ENCODE measurements around the gene SPX. TPM values are rescaled to one million over a fixed set of nuclear protein-coding genes. Genes with fewer than 3 reads are reported as not detected.

SPX gene
- total RNA-seq, 1 donor from 2014 or later: 4.0 TPM

GRCh38 chr12:21502872-21503271 is 23.2 kb upstream of the SPX start:
- Mint-ChIP-seq H3K27ac (no peak overlapping the region), H3K4me1 (peaks cover 17% of the 10 kb centered on the region), H3K36me3 (peaks cover 3% of the 10 kb centered on the region), H3K27me3 (ENCODE audit: insufficient read depth, low read depth) (no peaks in the 10 kb centered on the region), H3K4me3 (no peak overlapping the region), H3K9me3 (no peaks in the 10 kb centered on the region)
- no peak for TF ChIP-seq CTCF (IDR thresholded peaks at IDR 0.05)
- TF ChIP-seq EZH2phosphoT487 (IDR thresholded peaks at IDR 0.05): no peak
- TF ChIP-seq EZH2 (IDR thresholded peaks at IDR 0.05): no peak
- Histone ChIP-seq H3K4me3 (peak overlapping the region; percentile 77), H3K27me3 (no peaks in the 10 kb centered on the region), H3K36me3 (peaks cover 4% of the 10 kb centered on the region), H3K4me2 (peak overlapping the region; percentile 99), H2AFZ (replicated peaks) (no peak overlapping the region), H4K20me1 (ENCODE audit: low read depth) (peaks cover 24% of the 10 kb centered on the region), H3K79me2 (ENCODE audit: low read depth) (peaks cover 83% of the 10 kb centered on the region), H3K9ac (peak overlapping the region; percentile 88), H3F3A (ENCODE audit: low read depth) (peaks cover 11% of the 10 kb centered on the region), H3K4me1 (peaks cover 25% of the 10 kb centered on the region), H3K9me3 (ENCODE audit: low read depth) (no peaks in the 10 kb centered on the region), H3K27ac (no peak overlapping the region)
- no peak for DNase-seq (ENCODE audit: low spot score)

- H3F3A ChIP-seq (ENCODE audit: low read depth): peaks cover 5% of the 10 kb centered on the region
- H3K4me3 Mint-ChIP-seq: no peak overlapping the region
- H3K4me3 ChIP-seq: no peak overlapping the region
- H3K9me3 ChIP-seq (ENCODE audit: low read depth): no peaks in the 10 kb centered on the region
- H3K27me3 ChIP-seq: no peaks in the 10 kb centered on the region
- H3K27ac ChIP-seq: no peak overlapping the region
- H3K4me2 ChIP-seq: no peak overlapping the region
- H3K27me3 Mint-ChIP-seq (ENCODE audit: insufficient read depth, low read depth): no peaks in the 10 kb centered on the region
- no peak overlapping the region for H3K27ac Mint-ChIP-seq
- H4K20me1 ChIP-seq (ENCODE audit: low read depth): peaks cover 24% of the 10 kb centered on the region
- H3K9me3 Mint-ChIP-seq: no peaks in the 10 kb centered on the region
- DNase-seq (ENCODE audit: low spot score): no peak
- no peak for TF ChIP-seq EZH2phosphoT487 (IDR thresholded peaks at IDR 0.05)
- no peak for TF ChIP-seq EZH2 (IDR thresholded peaks at IDR 0.05)
- no peak for TF ChIP-seq CTCF (IDR thresholded peaks at IDR 0.05)
- H3K4me1 Mint-ChIP-seq: peaks cover 12% of the 10 kb centered on the region
- peaks cover 67% of the 10 kb centered on the region for H3K79me2 ChIP-seq (ENCODE audit: low read depth)
- H3K36me3 ChIP-seq: no peaks in the 10 kb centered on the region
- H3K4me1 ChIP-seq: peaks cover 10% of the 10 kb centered on the region
- no peak overlapping the region for H2AFZ ChIP-seq (replicated peaks)
- H3K36me3 Mint-ChIP-seq: peaks cover 6% of the 10 kb centered on the region
- no peak overlapping the region for H3K9ac ChIP-seq
These were observed 20.2 kb upstream of the SPX start for GRCh38 chr12:21505888-21506287.

- Mint-ChIP-seq H3K4me3 (no peak overlapping the region), H3K27ac (no peak overlapping the region), H3K9me3 (no peaks in the 10 kb centered on the region), H3K27me3 (ENCODE audit: insufficient read depth, low read depth) (no peaks in the 10 kb centered on the region), H3K4me1 (peaks cover 7% of the 10 kb centered on the region), H3K36me3 (peaks cover 6% of the 10 kb centered on the region)
- H3K27ac ChIP-seq: no peak overlapping the region
- H3K4me2 ChIP-seq: no peak overlapping the region
- H3K27me3 ChIP-seq: no peaks in the 10 kb centered on the region
- no peaks in the 10 kb centered on the region for H3F3A ChIP-seq (ENCODE audit: low read depth)
- peaks cover 56% of the 10 kb centered on the region for H3K79me2 ChIP-seq (ENCODE audit: low read depth)
- no peaks in the 10 kb centered on the region for H3K9me3 ChIP-seq (ENCODE audit: low read depth)
- H3K4me3 ChIP-seq: no peak overlapping the region
- H3K4me1 ChIP-seq: peaks cover 6% of the 10 kb centered on the region
- no peak for TF ChIP-seq EZH2phosphoT487 (IDR thresholded peaks at IDR 0.05)
- TF ChIP-seq CTCF (IDR thresholded peaks at IDR 0.05): no peak
- TF ChIP-seq EZH2 (IDR thresholded peaks at IDR 0.05): no peak
- no peak for DNase-seq (ENCODE audit: low spot score)
- H2AFZ ChIP-seq (replicated peaks): no peak overlapping the region
- no peaks in the 10 kb centered on the region for H3K36me3 ChIP-seq
- no peak overlapping the region for H3K9ac ChIP-seq
- H4K20me1 ChIP-seq (ENCODE audit: low read depth): peaks cover 23% of the 10 kb centered on the region
These were observed 18.2 kb upstream of the SPX start for GRCh38 chr12:21507849-21508248.

Data from neural progenitor cell (in vitro differentiated cells).